ENCODE results near the gene FAM43A.

Gene FAM43A

GRCh38 chr3:194702545-194702944 lies 16.9 kb downstream of the FAM43A start:
- TF ChIP-seq CTCF (IDR thresholded peaks at IDR 0.05) = no peak

- TF ChIP-seq CTCF (IDR thresholded peaks at IDR 0.05) = no peak
These were observed 19.5 kb downstream of the FAM43A start for GRCh38 chr3:194705227-194705626.

- TF ChIP-seq CTCF (IDR thresholded peaks at IDR 0.05) = no peak
These were observed 20.1 kb downstream of the FAM43A start for GRCh38 chr3:194705761-194706160.

- TF ChIP-seq CTCF (IDR thresholded peaks at IDR 0.05) = no peak
These were observed 21.5 kb downstream of the FAM43A start for GRCh38 chr3:194707147-194707540.

- TF ChIP-seq CTCF (IDR thresholded peaks at IDR 0.05) = no peak
These were observed 25.6 kb downstream of the FAM43A start for GRCh38 chr3:194711286-194711685.

- TF ChIP-seq CTCF (IDR thresholded peaks at IDR 0.05) = no peak
These were observed 26.2 kb downstream of the FAM43A start for GRCh38 chr3:194711913-194712312.

- no peak for TF ChIP-seq CTCF (IDR thresholded peaks at IDR 0.05)
These were observed 27.8 kb downstream of the FAM43A start for GRCh38 chr3:194713299-194714136.

GRCh38 chr3:194714137-194714455 lies 28.4 kb downstream of the FAM43A start:
- TF ChIP-seq CTCF (IDR thresholded peaks at IDR 0.05) = no peak

Measured in LNCAP (cell line).